ENCODE measurements around the gene P2RY12.
A peak's percentile ranks its signal among the peaks of the same experiment; 100 is the strongest.

Gene P2RY12

DNA sequence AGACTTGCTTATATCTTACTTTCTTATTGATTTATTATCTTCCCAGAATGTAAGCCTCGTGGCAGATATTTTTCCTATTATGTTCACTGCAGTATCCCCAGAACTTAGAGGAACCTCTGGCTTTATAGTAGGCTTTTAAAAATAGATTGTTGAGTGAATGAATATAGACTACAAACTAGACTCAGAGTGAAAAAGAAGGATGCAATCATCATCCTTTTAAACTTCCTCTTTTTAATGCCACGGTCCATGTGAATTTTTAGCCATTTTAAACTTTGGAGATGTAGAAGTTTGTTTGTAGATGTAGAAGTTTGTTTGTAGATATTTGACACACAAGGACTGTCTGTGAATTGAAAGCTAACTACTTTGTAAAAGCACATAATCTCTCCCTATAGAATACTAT is 7.2 kb upstream of the P2RY12 start:
- H4K20me1 ChIP-seq (ENCODE audit: insufficient read depth, low read length), result no peaks in the 10 kb centered on the region
- H3K4me2 ChIP-seq (ENCODE audit: low read length), result no peak overlapping the region
- no peak overlapping the region for H3K27ac ChIP-seq (ENCODE audit: low read length)
- no peaks in the 10 kb centered on the region for H3K9me3 ChIP-seq (ENCODE audit: insufficient read depth, low read length)
- no peak overlapping the region for H3K4me3 ChIP-seq (ENCODE audit: low read length)
- H3K27me3 ChIP-seq (ENCODE audit: low read depth, low read length), result no peaks in the 10 kb centered on the region
- no peaks in the 10 kb centered on the region for H3K36me3 ChIP-seq (replicated peaks; ENCODE audit: low read depth, low read length)
- no peaks in the 10 kb centered on the region for H3K79me2 ChIP-seq (ENCODE audit: low read length)
- H2AFZ ChIP-seq (ENCODE audit: low read depth, low read length), result no peak overlapping the region
- no peak overlapping the region for H3K9ac ChIP-seq (ENCODE audit: low read length)
- no peak for TF ChIP-seq CTCF (IDR thresholded peaks at IDR 0.05; ENCODE audit: low read depth, low read length)
- no peak for TF ChIP-seq EZH2phosphoT487 (IDR thresholded peaks at IDR 0.05; ENCODE audit: low read depth)
- H3K4me1 ChIP-seq (ENCODE audit: low read length), result peaks cover 49% of the 10 kb centered on the region

- Histone ChIP-seq H2AFZ (ENCODE audit: low read depth, low read length) (peak overlapping the region; percentile 67; the same call in 1 of the 2 replicates), H3K4me3 (ENCODE audit: low read length) (peak overlapping the region; percentile 44), H3K27ac (ENCODE audit: low read length) (0 out of 2 replicates have a peak overlapping the region, but pooled peaks have one; percentile 17), H3K27me3 (ENCODE audit: low read depth, low read length) (no peaks in the 10 kb centered on the region), H3K4me2 (ENCODE audit: low read length) (peak overlapping the region; percentile 76), H4K20me1 (ENCODE audit: insufficient read depth, low read length) (no peaks in the 10 kb centered on the region), H3K9me3 (ENCODE audit: insufficient read depth, low read length) (no peaks in the 10 kb centered on the region), H3K4me1 (ENCODE audit: low read length) (peaks cover 74% of the 10 kb centered on the region), H3K36me3 (replicated peaks; ENCODE audit: low read depth, low read length) (no peaks in the 10 kb centered on the region), H3K9ac (ENCODE audit: low read length) (peak overlapping the region; percentile 30; the same call in 1 of the 2 replicates), H3K79me2 (ENCODE audit: low read length) (no peaks in the 10 kb centered on the region)
- TF ChIP-seq CTCF (IDR thresholded peaks at IDR 0.05; ENCODE audit: low read depth, low read length) (no peak), EZH2phosphoT487 (IDR thresholded peaks at IDR 0.05; ENCODE audit: low read depth) (no peak)
These were observed 3.3 kb upstream of the P2RY12 start for GRCh38 chr3:151387842-151388241.

DNA sequence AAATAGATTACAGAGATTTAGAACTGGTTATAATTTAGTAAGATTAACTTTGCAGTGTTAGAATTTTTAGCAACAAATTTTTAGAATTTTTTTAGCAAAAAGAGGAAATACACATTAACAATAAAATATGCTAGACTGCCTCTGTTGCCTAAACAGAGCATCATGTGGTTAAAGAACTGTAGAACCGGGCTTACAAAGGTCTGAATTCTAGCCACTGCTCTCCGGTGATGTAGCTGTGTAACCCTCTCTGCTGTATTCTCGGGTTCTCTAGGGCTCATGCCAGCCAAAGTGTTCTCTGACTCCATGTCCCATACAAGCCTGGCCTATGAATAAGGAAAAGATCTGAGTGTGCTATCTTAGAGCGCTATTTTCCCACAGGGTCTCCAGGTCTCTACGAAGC is 2.9 kb upstream of the P2RY12 start:
- peak overlapping the region; percentile 76 for H3K4me2 ChIP-seq (ENCODE audit: low read length)
- no peaks in the 10 kb centered on the region for H3K79me2 ChIP-seq (ENCODE audit: low read length)
- peaks cover 78% of the 10 kb centered on the region for H3K4me1 ChIP-seq (ENCODE audit: low read length)
- no peaks in the 10 kb centered on the region for H3K36me3 ChIP-seq (replicated peaks; ENCODE audit: low read depth, low read length)
- peak overlapping the region; percentile 44; the same call in 1 of the 2 replicates for H3K4me3 ChIP-seq (ENCODE audit: low read length)
- H2AFZ ChIP-seq (ENCODE audit: low read depth, low read length), result peak overlapping the region; percentile 67; the same call in 1 of the 2 replicates
- H3K27ac ChIP-seq (ENCODE audit: low read length), result 0 out of 2 replicates have a peak overlapping the region, but pooled peaks have one; percentile 17
- no peaks in the 10 kb centered on the region for H4K20me1 ChIP-seq (ENCODE audit: insufficient read depth, low read length)
- 0 out of 2 replicates have a peak overlapping the region, but pooled peaks have one; percentile 30 for H3K9ac ChIP-seq (ENCODE audit: low read length)
- no peaks in the 10 kb centered on the region for H3K27me3 ChIP-seq (ENCODE audit: low read depth, low read length)
- H3K9me3 ChIP-seq (ENCODE audit: insufficient read depth, low read length), result no peaks in the 10 kb centered on the region
- no peak for TF ChIP-seq EZH2phosphoT487 (IDR thresholded peaks at IDR 0.05; ENCODE audit: low read depth)
- no peak for TF ChIP-seq CTCF (IDR thresholded peaks at IDR 0.05; ENCODE audit: low read depth, low read length)

- no peak overlapping the region for H3K4me2 ChIP-seq (ENCODE audit: low read length)
- TF ChIP-seq CTCF (IDR thresholded peaks at IDR 0.05; ENCODE audit: low read depth, low read length) (no peak), EZH2phosphoT487 (IDR thresholded peaks at IDR 0.05; ENCODE audit: low read depth) (no peak)
- H3K9ac ChIP-seq (ENCODE audit: low read length), result no peak overlapping the region
- no peaks in the 10 kb centered on the region for H3K27me3 ChIP-seq (ENCODE audit: low read depth, low read length)
- H3K27ac ChIP-seq (ENCODE audit: low read length), result no peak overlapping the region
- H4K20me1 ChIP-seq (ENCODE audit: insufficient read depth, low read length), result no peaks in the 10 kb centered on the region
- no peaks in the 10 kb centered on the region for H3K9me3 ChIP-seq (ENCODE audit: insufficient read depth, low read length)
- peaks cover 81% of the 10 kb centered on the region for H3K4me1 ChIP-seq (ENCODE audit: low read length)
- H3K36me3 ChIP-seq (replicated peaks; ENCODE audit: low read depth, low read length), result no peaks in the 10 kb centered on the region
- H3K79me2 ChIP-seq (ENCODE audit: low read length), result no peaks in the 10 kb centered on the region
- no peak overlapping the region for H2AFZ ChIP-seq (ENCODE audit: low read depth, low read length)
- H3K4me3 ChIP-seq (ENCODE audit: low read length), result no peak overlapping the region
These were observed 1.5 kb upstream of the P2RY12 start for GRCh38 chr3:151386056-151386455.

All from OCI-LY3 (cell line).